ENCODE data around the gene CYTH4. TPM values are rescaled to one million over a fixed set of nuclear protein-coding genes. Genes with fewer than 3 reads are reported as not detected.

The CYTH4 gene
- total and polyA plus RNA-seq, 2 donors (not counting 3 experiments of a cell fraction or from before 2014, with no cell fraction given), result 0.06 TPM; not detected in 1

DNA sequence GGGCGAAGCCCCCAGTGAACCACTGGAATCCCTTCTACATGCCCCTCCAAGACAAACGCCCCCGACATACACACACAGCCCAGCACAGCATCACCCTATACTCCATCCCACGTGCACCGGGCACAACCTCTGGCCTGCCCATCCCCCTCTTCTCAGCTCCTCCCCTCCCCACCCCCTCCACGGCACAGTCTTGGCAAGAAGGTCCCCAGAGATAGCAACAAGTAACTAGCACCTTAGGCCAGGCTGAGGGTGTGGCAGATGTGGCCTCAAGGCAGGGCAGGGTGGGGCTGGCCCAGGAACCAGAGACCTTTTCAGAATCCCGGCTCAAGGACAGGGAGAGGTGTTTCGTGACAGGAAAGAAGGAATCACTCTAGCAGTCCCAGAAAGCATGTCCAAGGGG, 54.3 kb downstream of the CYTH4 start:
- no peaks in the 10 kb centered on the region for H3K36me3 ChIP-seq (ENCODE audit: control insufficient read depth in 2 of 2, extremely low read depth in 1 of 2, insufficient read depth in 2 of 2, low read length in 2 of 2)
- DNase-seq (ENCODE audit: low read depth, low spot score) (no peak), FAIRE-seq (no peak)
- dilution Hi-C loops (cut with MboI; ENCODE audit: extremely low pct_ligation_motif_present, low sequenced_read_pairs), result no loop called here
- no peak overlapping the region for H3K4me2 ChIP-seq (ENCODE audit: insufficient read depth, low read length)
- H3K4me1 ChIP-seq (ENCODE audit: control insufficient read depth, extremely low read depth, insufficient read depth, low read length), result peaks cover 9% of the 10 kb centered on the region
- TF ChIP-seq JUN (IDR thresholded peaks at IDR 0.05; ENCODE audit: borderline replicate concordance, insufficient read depth, insufficient read length, low read depth), result no peak
- no peak for TF ChIP-seq EZH2 (IDR thresholded peaks at IDR 0.05; ENCODE audit: borderline replicate concordance, low read depth, low read length, severe bottlenecking)
- no peak for TF ChIP-seq MYC (IDR thresholded peaks at IDR 0.05; ENCODE audit: low read depth, low read length)
- TF ChIP-seq, protein P1, sequence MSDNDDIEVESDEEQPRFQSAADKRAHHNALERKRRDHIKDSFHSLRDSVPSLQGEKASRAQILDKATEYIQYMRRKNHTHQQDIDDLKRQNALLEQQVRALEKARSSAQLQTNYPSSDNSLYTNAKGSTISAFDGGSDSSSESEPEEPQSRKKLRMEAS (IDR thresholded peaks at IDR 0.05; ENCODE audit: insufficient read depth, insufficient read length), result no peak
- no peak for TF ChIP-seq POLR2A (IDR thresholded peaks at IDR 0.05; ENCODE audit: low read depth, low read length)
- BruUV-seq (replicated peaks), result no TSS peak
- H3K9me1 ChIP-seq (replicated peaks; ENCODE audit: control insufficient read depth, extremely low read depth, insufficient read depth, low read length), result no peaks in the 10 kb centered on the region
- H3K4me3 ChIP-seq (replicated peaks in 1 of 3; ENCODE audit: insufficient read depth in 1 of 3, low read depth in 1 of 3, low read length in 3 of 3), result no peak overlapping the region
- no peak overlapping the region for H2AFZ ChIP-seq (ENCODE audit: low read depth, low read length)
- ChIA-PET POLR2A (no interaction called here), CTCF (interaction anchor here (1.1 to 1.6 kb wide), 4 partner anchors 9 to 136 kb away, joined by 3 to 6 read pairs (median 3); no protein-coding TSS in a partner anchor)
- H3K79me2 ChIP-seq (ENCODE audit: control insufficient read depth, insufficient read depth, low read length), result no peaks in the 10 kb centered on the region
- no peak overlapping the region for H3K27ac ChIP-seq (ENCODE audit: insufficient read depth, low read depth, low read length)
- H4K20me1 ChIP-seq (replicated peaks; ENCODE audit: control insufficient read depth, extremely low read depth, insufficient read depth, low read length), result no peaks in the 10 kb centered on the region
- H3K27me3 ChIP-seq (ENCODE audit: control insufficient read depth in 2 of 2, insufficient read depth in 2 of 2, low read length in 2 of 2), result peaks cover 25 to 30% of the 10 kb centered on the region in 2 experiments
- H3K9me3 ChIP-seq (replicated peaks; ENCODE audit: control insufficient read depth, insufficient read depth, low read length), result no peaks in the 10 kb centered on the region
- no peak overlapping the region for H3K9ac ChIP-seq (replicated peaks; ENCODE audit: extremely low read depth, insufficient read depth, low read length)
- intact Hi-C loops (cut with micrococcal nuclease), result no loop called here

DNA sequence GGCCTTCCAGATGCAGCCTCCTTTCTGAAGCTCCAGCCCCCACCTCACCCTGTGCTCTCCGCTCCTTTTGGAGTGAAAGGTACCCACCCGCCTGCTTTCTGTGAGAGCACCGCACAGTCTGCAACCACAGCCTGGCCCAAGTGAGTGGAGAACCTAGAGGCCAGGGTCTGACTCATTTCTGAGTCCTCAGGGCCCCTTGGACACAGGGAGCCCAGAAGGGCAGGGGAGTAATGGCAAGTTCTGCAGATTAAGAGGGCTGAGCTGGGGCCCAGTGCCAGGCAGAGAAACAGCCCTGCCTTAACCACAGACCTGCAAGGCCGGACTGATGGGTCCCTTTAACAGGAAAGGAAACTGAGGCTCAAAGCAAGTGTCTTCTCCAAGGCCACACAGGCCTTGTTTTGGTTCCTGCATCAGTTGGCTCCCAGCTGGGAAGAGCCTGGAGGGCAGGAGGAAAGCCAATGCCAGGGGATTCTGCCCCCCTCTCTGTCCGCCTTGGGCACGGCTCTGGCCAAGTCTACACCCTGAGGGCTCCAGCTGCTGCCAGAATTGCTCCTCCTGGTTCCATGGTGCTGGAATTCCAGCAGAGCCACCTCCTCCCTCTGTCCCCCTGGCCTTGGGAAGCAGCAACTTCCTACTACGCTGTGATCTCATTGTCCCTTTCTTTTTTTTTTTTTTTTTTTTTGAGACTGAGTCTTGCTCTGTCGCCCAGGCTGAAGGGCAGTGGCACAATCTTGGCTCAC, 55.1 kb downstream of the CYTH4 start:
- dilution Hi-C loops (cut with MboI; ENCODE audit: extremely low pct_ligation_motif_present, low sequenced_read_pairs) (no loop called here), intact Hi-C loops (cut with micrococcal nuclease) (no loop called here)
- H3K27ac ChIP-seq (ENCODE audit: insufficient read depth, low read depth, low read length), result no peak overlapping the region
- H3K4me2 ChIP-seq (ENCODE audit: insufficient read depth, low read length), result no peak overlapping the region
- no peak overlapping the region for H3K4me3 ChIP-seq (replicated peaks in 1 of 3; ENCODE audit: insufficient read depth in 1 of 3, low read depth in 1 of 3, low read length in 3 of 3)
- no peaks in the 10 kb centered on the region for H3K9me1 ChIP-seq (replicated peaks; ENCODE audit: control insufficient read depth, extremely low read depth, insufficient read depth, low read length)
- H3K9me3 ChIP-seq (replicated peaks; ENCODE audit: control insufficient read depth, insufficient read depth, low read length), result no peaks in the 10 kb centered on the region
- no peak overlapping the region for H3K9ac ChIP-seq (replicated peaks; ENCODE audit: extremely low read depth, insufficient read depth, low read length)
- DNase-seq (ENCODE audit: low read depth, low spot score), result no peak
- CTCF ChIA-PET, result interaction anchor here (1.2 to 1.6 kb wide), 2 partner anchors 9 to 135 kb away, joined by 3 read pairs; no protein-coding TSS in a partner anchor
- no peak for FAIRE-seq
- peaks cover 3% of the 10 kb centered on the region for H3K4me1 ChIP-seq (ENCODE audit: control insufficient read depth, extremely low read depth, insufficient read depth, low read length)
- POLR2A ChIA-PET, result no interaction called here
- TF ChIP-seq POLR2A (IDR thresholded peaks at IDR 0.05; ENCODE audit: low read depth, low read length) (no peak), POLR2AphosphoS5 (IDR thresholded peaks at IDR 0.05; ENCODE audit: insufficient read depth, low read depth, low read length) (no peak), FOS (IDR thresholded peaks at IDR 0.05; ENCODE audit: borderline replicate concordance, insufficient read depth, low read length) (no peak), EZH2 (IDR thresholded peaks at IDR 0.05; ENCODE audit: borderline replicate concordance, low read depth, low read length, severe bottlenecking) (no peak), JUN (IDR thresholded peaks at IDR 0.05; ENCODE audit: borderline replicate concordance, insufficient read depth, insufficient read length, low read depth) (no peak), GATA2 (IDR thresholded peaks at IDR 0.05; ENCODE audit: insufficient read depth, insufficient read length, low read depth, low read length) (no peak), MYC (IDR thresholded peaks at IDR 0.05; ENCODE audit: low read depth, low read length) (no peak)
- TF ChIP-seq, protein P2, sequence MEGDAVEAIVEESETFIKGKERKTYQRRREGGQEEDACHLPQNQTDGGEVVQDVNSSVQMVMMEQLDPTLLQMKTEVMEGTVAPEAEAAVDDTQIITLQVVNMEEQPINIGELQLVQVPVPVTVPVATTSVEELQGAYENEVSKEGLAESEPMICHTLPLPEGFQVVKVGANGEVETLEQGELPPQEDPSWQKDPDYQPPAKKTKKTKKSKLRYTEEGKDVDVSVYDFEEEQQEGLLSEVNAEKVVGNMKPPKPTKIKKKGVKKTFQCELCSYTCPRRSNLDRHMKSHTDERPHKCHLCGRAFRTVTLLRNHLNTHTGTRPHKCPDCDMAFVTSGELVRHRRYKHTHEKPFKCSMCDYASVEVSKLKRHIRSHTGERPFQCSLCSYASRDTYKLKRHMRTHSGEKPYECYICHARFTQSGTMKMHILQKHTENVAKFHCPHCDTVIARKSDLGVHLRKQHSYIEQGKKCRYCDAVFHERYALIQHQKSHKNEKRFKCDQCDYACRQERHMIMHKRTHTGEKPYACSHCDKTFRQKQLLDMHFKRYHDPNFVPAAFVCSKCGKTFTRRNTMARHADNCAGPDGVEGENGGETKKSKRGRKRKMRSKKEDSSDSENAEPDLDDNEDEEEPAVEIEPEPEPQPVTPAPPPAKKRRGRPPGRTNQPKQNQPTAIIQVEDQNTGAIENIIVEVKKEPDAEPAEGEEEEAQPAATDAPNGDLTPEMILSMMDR (IDR thresholded peaks at IDR 0.05; ENCODE audit: extremely low read depth in 1 of 2, insufficient read depth in 1 of 2, low read depth in 1 of 2, low read length in 2 of 2), result no peak
- TF ChIP-seq, protein P1 (IDR thresholded peaks at IDR 0.05; ENCODE audit: insufficient read depth, insufficient read length), result no peak
- H3K36me3 ChIP-seq (ENCODE audit: control insufficient read depth in 2 of 2, extremely low read depth in 1 of 2, insufficient read depth in 2 of 2, low read length in 2 of 2), result no peaks in the 10 kb centered on the region
- no TSS peak for BruUV-seq (replicated peaks)
- no peaks in the 10 kb centered on the region for H3K79me2 ChIP-seq (ENCODE audit: control insufficient read depth, insufficient read depth, low read length)
- no peak overlapping the region for H2AFZ ChIP-seq (ENCODE audit: low read depth, low read length)
- H3K27me3 ChIP-seq (ENCODE audit: control insufficient read depth in 2 of 2, insufficient read depth in 2 of 2, low read length in 2 of 2), result peaks cover 25 to 30% of the 10 kb centered on the region in 2 experiments
- H4K20me1 ChIP-seq (replicated peaks; ENCODE audit: control insufficient read depth, extremely low read depth, insufficient read depth, low read length), result no peaks in the 10 kb centered on the region

All from endothelial cell of umbilical vein (primary cell).